SU-DHL-6 (cell line): ENCODE results near the gene CRTAC1.

Source experiments
- CTCF ChIP-seq: fragments of 200-600 bp; sonication (generic); IDR thresholded peaks from one replicate; pipeline ENCODE4 v1.5.1; 2017; ENCODE audit warnings: antibody characterized with exemption, mild to moderate bottlenecking, low read length, moderate library complexity; ENCODE audit not compliant: insufficient read depth, poor library complexity, severe bottlenecking
- EZH2phosphoT487 ChIP-seq: fragments of 200-600 bp; sonication (generic), shearing (Covaris generic); conservative IDR thresholded peaks from 2 replicates; pipeline ENCODE4 v1.6.1; 2018; ENCODE audit warnings: mild to moderate bottlenecking, antibody characterized with exemption, low read length, moderate library complexity, mixed read lengths

GRCh38 chr10:97892939-97893338 lies 137.5 kb downstream of the CRTAC1 start:
- no peak for TF ChIP-seq CTCF
- no peak for TF ChIP-seq EZH2phosphoT487
